ENCODE results near the gene CYP4A22. TPM values are rescaled to one million over a fixed set of nuclear protein-coding genes. Genes with fewer than 3 reads are reported as not detected.

Gene CYP4A22
- total RNA-seq, 2 donors from 2014 or later, result not detected

- Histone ChIP-seq H3K27ac (no peak overlapping the region), H3K9me3 (no peaks in the 10 kb centered on the region), H3K4me3 (no peak overlapping the region), H3K4me1 (replicated peaks) (no peaks in the 10 kb centered on the region), H3K36me3 (no peaks in the 10 kb centered on the region), H3K27me3 (replicated peaks; ENCODE audit: insufficient read depth) (no peaks in the 10 kb centered on the region)
- TF ChIP-seq POLR2AphosphoS5 (IDR thresholded peaks at IDR 0.05), result no peak
- 93% methylated on average over 13 of the region's 13 CpGs for WGBS
- DNase-seq (ENCODE audit: low spot score), result no peak
- intact Hi-C loops (cut with DNase I), result loop anchor here (10.0 kb wide), 1 partner anchor 138 kb away; no protein-coding TSS in a partner anchor
Observed at GRCh38 chr1:47186267-47187185, 49.3 kb downstream of the CYP4A22 start.

GRCh38 chr1:47187231-47187925, 50.1 kb downstream of the CYP4A22 start:
- Histone ChIP-seq H3K9me3 (no peaks in the 10 kb centered on the region), H3K27me3 (replicated peaks; ENCODE audit: insufficient read depth) (no peaks in the 10 kb centered on the region), H3K27ac (no peak overlapping the region), H3K36me3 (no peaks in the 10 kb centered on the region), H3K4me3 (no peak overlapping the region), H3K4me1 (replicated peaks) (no peaks in the 10 kb centered on the region)
- TF ChIP-seq POLR2AphosphoS5 (IDR thresholded peaks at IDR 0.05) (no peak), CTCF (IDR thresholded peaks at IDR 0.05) (no peak), POLR2A (IDR thresholded peaks at IDR 0.05) (no peak)
- intact Hi-C loops (cut with DNase I), result loop anchor here (10.0 kb wide), 1 partner anchor 137 kb away; no protein-coding TSS in a partner anchor
- DNase-seq (ENCODE audit: low spot score), result no peak
- 83% methylated on average over 10 of the region's 12 CpGs for WGBS

GRCh38 chr1:47187926-47188250, 50.6 kb downstream of the CYP4A22 start:
- no peaks in the 10 kb centered on the region for H3K27me3 ChIP-seq (replicated peaks; ENCODE audit: insufficient read depth)
- no peak overlapping the region for H3K27ac ChIP-seq
- WGBS, result 92% methylated on average over 2 of the region's 2 CpGs
- intact Hi-C loops (cut with DNase I), result loop anchor here (10.0 kb wide), 1 partner anchor 137 kb away; no protein-coding TSS in a partner anchor
- H3K4me3 ChIP-seq, result no peak overlapping the region
- H3K4me1 ChIP-seq (replicated peaks), result no peaks in the 10 kb centered on the region
- no peaks in the 10 kb centered on the region for H3K36me3 ChIP-seq
- no peak for DNase-seq (ENCODE audit: low spot score)
- TF ChIP-seq POLR2A (IDR thresholded peaks at IDR 0.05) (no peak), POLR2AphosphoS5 (IDR thresholded peaks at IDR 0.05) (no peak), CTCF (IDR thresholded peaks at IDR 0.05) (no peak)
- no peaks in the 10 kb centered on the region for H3K9me3 ChIP-seq

GRCh38 chr1:47188791-47189785, 51.8 kb downstream of the CYP4A22 start:
- peak overlapping the region; percentile 49 to 71 for H3K27ac ChIP-seq
- intact Hi-C loops (cut with DNase I), result loop anchor here (10.0 kb wide), 1 partner anchor 136 kb away; no protein-coding TSS in a partner anchor
- no peak for DNase-seq (ENCODE audit: low spot score)

More at GRCh38 chr1:47188791-47189785, 51.8 kb downstream of the CYP4A22 start:
- H3K4me3 ChIP-seq, result no peak overlapping the region
- WGBS, result 82% methylated on average over 7 of the region's 7 CpGs
- no peaks in the 10 kb centered on the region for H3K27me3 ChIP-seq (replicated peaks; ENCODE audit: insufficient read depth)
- no peaks in the 10 kb centered on the region for H3K4me1 ChIP-seq (replicated peaks)
- TF ChIP-seq POLR2AphosphoS5 (IDR thresholded peaks at IDR 0.05) (no peak), POLR2A (IDR thresholded peaks at IDR 0.05) (no peak), CTCF (IDR thresholded peaks at IDR 0.05) (no peak)
- no peaks in the 10 kb centered on the region for H3K36me3 ChIP-seq
- no peaks in the 10 kb centered on the region for H3K9me3 ChIP-seq
